Epithelial cell of esophagus (primary cell): ENCODE measurements around the gene USF3.
"Not testable (repeated sequence)": the region's sequence is repeated elsewhere in the genome, so short reads cannot be mapped to it uniquely, and the experiment has no call there.

Source experiments
- DNase-seq: peaks from one replicate; pipeline ENCODE4 v3.0.0; 2010; ENCODE audit warnings: low read depth
- H3K4me3 ChIP-seq: 2 replicates; pipeline ENCODE4 v1.5.1; 2011; ENCODE audit warnings: mild to moderate bottlenecking, low read length, control low read depth
- TF ChIP-seq, protein P1 (sequence below): IDR thresholded peaks from 2 replicates; pipeline ENCODE4 v1.5.1; 2011; ENCODE audit warnings: low read depth, mild to moderate bottlenecking, low read length, control low read depth, inconsistent platforms; ENCODE audit not compliant: insufficient read depth; ENCODE audit errors: missing control alignments

The USF3 gene

DNA sequence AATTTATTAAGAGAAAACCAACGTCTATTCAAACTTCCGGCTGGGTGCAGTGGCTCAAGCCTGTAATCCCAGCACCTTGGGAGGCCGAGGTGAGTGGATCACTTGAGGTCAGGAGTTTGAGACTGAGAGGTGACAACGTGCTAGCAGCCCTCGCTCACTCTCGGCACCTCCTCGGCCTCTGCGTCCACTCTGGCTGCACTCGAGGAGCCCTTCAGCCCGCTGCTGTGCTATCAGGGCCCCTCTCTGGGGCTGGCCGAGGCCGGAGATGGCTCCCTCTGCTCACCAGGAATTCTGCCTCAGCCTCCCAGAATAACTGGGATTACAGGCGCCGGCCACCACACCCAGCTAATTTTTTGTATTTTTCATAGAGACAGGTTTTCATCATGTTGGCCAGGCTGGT lies 58.7 kb downstream of the USF3 start:
- TF ChIP-seq, protein P1, sequence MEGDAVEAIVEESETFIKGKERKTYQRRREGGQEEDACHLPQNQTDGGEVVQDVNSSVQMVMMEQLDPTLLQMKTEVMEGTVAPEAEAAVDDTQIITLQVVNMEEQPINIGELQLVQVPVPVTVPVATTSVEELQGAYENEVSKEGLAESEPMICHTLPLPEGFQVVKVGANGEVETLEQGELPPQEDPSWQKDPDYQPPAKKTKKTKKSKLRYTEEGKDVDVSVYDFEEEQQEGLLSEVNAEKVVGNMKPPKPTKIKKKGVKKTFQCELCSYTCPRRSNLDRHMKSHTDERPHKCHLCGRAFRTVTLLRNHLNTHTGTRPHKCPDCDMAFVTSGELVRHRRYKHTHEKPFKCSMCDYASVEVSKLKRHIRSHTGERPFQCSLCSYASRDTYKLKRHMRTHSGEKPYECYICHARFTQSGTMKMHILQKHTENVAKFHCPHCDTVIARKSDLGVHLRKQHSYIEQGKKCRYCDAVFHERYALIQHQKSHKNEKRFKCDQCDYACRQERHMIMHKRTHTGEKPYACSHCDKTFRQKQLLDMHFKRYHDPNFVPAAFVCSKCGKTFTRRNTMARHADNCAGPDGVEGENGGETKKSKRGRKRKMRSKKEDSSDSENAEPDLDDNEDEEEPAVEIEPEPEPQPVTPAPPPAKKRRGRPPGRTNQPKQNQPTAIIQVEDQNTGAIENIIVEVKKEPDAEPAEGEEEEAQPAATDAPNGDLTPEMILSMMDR, result no peak
- DNase-seq, result no peak
- no peak overlapping the region for H3K4me3 ChIP-seq

DNA sequence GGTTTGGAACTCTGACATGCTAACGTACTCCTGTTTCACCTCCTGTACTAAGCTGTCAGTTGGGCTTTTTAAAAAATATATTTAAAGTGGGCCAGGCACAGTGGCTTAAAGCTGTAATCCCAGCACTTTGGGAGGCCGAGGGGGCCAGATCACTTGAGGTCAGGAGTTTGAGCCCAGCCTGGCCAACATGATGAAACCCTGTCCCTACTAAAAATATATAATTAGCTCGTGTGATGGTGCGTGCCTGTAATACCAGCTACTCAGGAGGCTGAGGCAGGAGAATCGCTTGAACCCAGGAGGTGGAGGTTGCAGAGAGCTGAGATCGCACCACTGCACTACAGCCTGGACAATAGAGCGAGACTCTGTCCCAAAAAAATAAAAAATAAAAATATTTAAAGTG lies 60.4 kb downstream of the USF3 start:
- not testable (repeated sequence) for DNase-seq, H3K4me3 ChIP-seq

DNA sequence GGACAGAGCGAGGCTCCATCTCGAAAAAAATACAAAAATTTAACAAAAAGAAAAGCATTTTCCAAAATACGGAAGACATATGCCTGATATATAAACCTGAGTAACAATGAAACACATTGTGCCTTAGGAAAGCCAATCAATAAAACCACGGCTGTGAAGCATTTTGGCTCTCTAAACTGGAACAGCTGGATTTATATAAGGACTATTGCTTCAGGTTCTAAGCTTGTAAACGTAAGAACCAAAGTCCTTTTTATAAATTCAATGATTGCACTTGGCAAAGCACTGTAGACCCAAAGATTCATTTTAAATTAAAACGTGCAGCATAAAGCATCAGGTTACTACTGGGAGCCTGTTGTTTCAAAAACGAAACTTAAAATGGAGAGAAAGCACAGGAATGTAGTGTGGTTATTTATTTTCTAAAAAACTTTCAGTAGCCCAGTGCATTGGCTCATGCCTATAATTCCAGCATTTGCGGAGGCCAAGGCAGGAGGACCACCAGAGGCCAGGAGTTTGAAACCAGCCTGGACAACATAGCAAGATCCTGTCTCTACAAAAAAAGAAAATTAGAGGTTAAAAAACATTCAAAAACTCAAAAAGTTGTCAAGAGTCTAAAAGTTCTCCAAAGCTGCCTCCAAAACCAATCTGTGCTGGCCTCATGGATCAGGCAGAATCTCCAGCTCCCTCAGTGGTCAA lies 61.5 kb downstream of the USF3 start:
- TF ChIP-seq, protein P1, result no peak
- no peak overlapping the region for H3K4me3 ChIP-seq
- DNase-seq, result no peak

DNA sequence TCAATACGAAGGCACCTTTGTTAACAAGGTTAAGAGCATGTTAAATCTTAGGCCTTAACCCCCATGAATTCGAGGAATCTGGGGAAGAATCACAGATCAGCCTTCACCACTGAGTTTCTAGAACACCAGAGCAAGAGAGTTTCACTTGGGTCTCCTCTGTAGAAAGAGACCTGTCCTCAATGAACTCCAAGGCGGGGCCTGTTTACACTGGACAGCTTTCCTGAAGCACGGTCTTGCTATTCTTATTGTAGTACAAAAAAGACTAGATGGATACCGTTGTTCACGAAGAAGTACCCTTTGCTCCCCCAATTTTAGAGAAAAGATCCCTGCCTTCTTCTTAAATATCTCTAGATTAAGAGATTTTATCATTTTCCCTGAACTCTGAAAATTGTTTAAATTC lies 64.9 kb downstream of the USF3 start:
- TF ChIP-seq, protein P1, result no peak
- no peak overlapping the region for H3K4me3 ChIP-seq
- no peak for DNase-seq

DNA sequence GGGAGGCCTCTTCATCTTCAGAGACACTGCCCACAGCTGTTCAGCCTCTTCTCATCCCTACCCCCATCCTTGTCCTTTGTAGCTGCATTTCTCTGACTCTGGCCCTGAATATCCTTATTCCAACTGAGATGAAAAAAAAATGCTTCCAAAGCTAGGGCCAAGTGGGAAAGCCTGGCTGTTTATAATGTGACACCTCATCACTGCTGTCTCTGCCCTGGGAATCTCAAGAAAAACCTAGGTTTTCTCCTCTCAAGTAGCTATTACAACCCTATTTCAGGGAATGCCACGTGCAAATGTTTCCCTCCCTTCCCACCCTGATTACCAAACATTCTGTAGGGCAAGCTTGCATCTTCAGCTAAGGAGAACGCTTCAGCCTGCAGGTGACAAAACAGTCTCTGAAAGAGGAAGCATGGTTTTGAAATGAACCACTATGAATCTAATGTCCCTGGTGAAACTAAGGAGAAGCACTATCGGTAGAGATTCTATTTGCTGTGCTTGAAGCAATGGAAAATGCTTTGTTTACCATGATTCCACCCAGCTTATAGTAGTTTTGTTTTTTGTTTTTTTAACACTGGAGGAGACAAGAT lies 65.4 kb downstream of the USF3 start:
- no peak for DNase-seq
- TF ChIP-seq, protein P1, result no peak

DNA sequence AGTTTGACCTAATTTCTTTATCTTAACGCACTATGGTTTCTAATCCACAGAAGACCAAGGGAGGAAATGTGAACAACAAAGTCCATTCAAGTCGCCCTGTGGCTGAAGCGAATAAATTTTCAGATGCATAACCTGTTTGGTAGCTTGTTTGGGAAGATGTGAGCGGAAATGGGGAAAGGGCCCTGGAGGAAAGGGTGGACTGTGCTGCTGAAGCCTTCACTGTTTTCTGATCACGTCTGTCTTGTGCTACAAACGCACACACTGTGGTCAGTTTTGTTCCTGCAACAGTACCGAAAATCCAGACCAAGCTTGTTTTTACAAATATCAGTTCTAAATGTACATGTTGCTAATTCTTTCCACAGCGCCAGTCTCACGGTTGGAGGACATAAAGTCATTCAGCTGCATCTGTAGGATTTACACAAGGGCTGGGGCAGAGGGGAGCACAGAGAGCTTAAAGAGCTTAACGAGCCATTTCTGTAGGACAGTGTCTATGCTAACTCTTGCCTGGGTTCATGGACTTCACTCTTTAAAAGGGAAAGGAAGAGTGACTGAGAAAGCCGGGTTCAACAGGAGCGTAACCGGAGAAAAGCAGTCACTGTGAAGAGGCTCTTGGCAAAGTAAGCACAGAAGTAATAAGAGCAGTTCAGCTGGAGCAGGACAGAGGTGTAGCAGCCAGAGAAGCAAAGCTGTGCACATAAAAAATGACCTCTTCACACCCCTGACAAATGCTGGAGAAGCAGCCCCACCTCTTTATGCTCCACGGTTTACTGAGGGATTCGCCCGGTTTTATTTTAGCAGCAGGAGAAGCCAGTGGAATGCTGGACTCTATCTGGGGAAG lies 66.6 kb downstream of the USF3 start:
- no peak overlapping the region for H3K4me3 ChIP-seq
- DNase-seq, result no peak
- TF ChIP-seq, protein P1, result no peak

More for the DNA sequence above, 65.4 kb downstream of the USF3 start:
- H3K4me3 ChIP-seq, result no peak overlapping the region

DNA sequence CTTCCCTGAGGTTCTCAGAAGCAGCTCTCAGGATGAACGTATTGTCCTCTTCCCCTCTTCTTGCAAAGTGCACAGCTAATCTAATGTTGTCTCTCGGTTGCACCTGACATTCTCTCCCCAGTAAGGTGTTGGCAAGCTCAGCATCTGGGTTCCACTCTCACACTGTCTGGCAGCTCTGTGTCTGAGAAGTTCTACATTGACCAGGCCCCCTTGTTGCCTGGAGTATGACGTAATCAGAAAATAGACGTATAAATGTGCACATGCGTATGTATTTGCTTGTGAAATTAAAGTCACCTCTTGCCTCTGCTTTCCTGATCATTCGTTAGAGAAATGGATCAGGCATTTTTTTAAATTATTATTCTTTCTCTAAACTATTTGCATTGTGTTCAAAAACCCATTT lies 67.7 kb downstream of the USF3 start:
- no peak for DNase-seq
- TF ChIP-seq, protein P1, result no peak
- H3K4me3 ChIP-seq, result no peak overlapping the region
